DOHH2 (cell line): ENCODE results near the gene FBXO30.

ENCODE experiments used
- CTCF ChIP-seq: fragments of 200-600 bp; sonication (generic); IDR thresholded peaks from one replicate; pipeline ENCODE4 v1.5.1; 2014; ENCODE audit warnings: antibody characterized with exemption, mild to moderate bottlenecking, low read depth, low read length; ENCODE audit not compliant: poor library complexity, severe bottlenecking
- EZH2phosphoT487 ChIP-seq: fragments of 200-600 bp; sonication (generic); IDR thresholded peaks from 2 replicates; pipeline ENCODE4 v1.6.1; 2017; ENCODE audit warnings: borderline replicate concordance, mild to moderate bottlenecking, antibody characterized with exemption, low read length, moderate library complexity, mixed read lengths

- TF ChIP-seq EZH2phosphoT487, result no peak
- no peak for TF ChIP-seq CTCF
Observed at GRCh38 chr6:145842693-145843546, 28.3 kb upstream of the FBXO30 start.
